OCI-LY7 (cell line): ENCODE results near the gene OPCML. TPM values are rescaled to one million over a fixed set of nuclear protein-coding genes. Genes with fewer than 3 reads are reported as not detected.

Source experiments
- BruUV-seq: library from RNA; stranded (reverse); fragments of 400-500 nt; replicated peaks from 2 replicates; lab custom pipeline; 2021; lab: Mats Ljungman, UMichigan
- CTCF ChIA-PET: fragments of 300-600 bp; sonication (Branson Sonifier 250); formaldehyde crosslinking; loops from one replicate; lab custom pipeline; 2022; ENCODE audit warnings: antibody characterized with exemption; ENCODE audit not compliant: unreplicated experiment; lab: Charles Lee
- POLR2A ChIA-PET: fragments of 300-600 bp; sonication (Branson Sonifier 250); formaldehyde crosslinking; loops from one replicate; lab custom pipeline; 2022; ENCODE audit warnings: antibody characterized with exemption; lab: Charles Lee
- DNase-seq: peaks from one replicate; pipeline ENCODE4 v3.0.0-alpha.2; 2015; ENCODE audit warnings: low spot score
- H2AFZ ChIP-seq: fragments of 200-600 bp; sonication (generic), shearing (Covaris generic); 2 replicates; pipeline ENCODE4 v1.6.1; 2014; ENCODE audit warnings: mild to moderate bottlenecking, antibody characterized with exemption, low read length, moderate library complexity
- H3K27ac ChIP-seq: fragments of 200-600 bp; sonication (generic); 2 replicates; pipeline ENCODE4 v1.5.1; 2014; ENCODE audit warnings: mixed run types, low read depth, mild to moderate bottlenecking, moderate library complexity, low read length, inconsistent platforms; ENCODE audit not compliant: poor library complexity, severe bottlenecking
- H3K36me3 ChIP-seq: fragments of 200-600 bp; sonication (generic); 2 replicates; pipeline ENCODE4 v1.6.1; 2014; ENCODE audit warnings: mild to moderate bottlenecking, antibody characterized with exemption, low read length, moderate library complexity, mixed read lengths; ENCODE audit not compliant: insufficient read depth
- H3K4me1 ChIP-seq: fragments of 200-600 bp; sonication (generic); 2 replicates; pipeline ENCODE4 v1.5.1; 2014; ENCODE audit warnings: mild to moderate bottlenecking, low read length; ENCODE audit not compliant: insufficient read depth, poor library complexity, severe bottlenecking
- H3K4me2 ChIP-seq: fragments of 200-600 bp; sonication (generic); 2 replicates; pipeline ENCODE4 v1.6.1; 2014; ENCODE audit warnings: mild to moderate bottlenecking, low read length
- H3K4me3 ChIP-seq: fragments of 200-600 bp; sonication (generic); 2 replicates; pipeline ENCODE4 v1.5.1; 2014; ENCODE audit warnings: mild to moderate bottlenecking, low read depth, low read length; ENCODE audit not compliant: poor library complexity, severe bottlenecking
- H3K79me2 ChIP-seq: fragments of 200-600 bp; sonication (generic); 2 replicates; pipeline ENCODE4 v1.6.1; 2016; ENCODE audit warnings: low read depth, mild to moderate bottlenecking, low read length, moderate library complexity, mixed read lengths; ENCODE audit not compliant: insufficient read depth
- H3K9me2 ChIP-seq: fragments of 200-600 bp; sonication (generic); 2 replicates; pipeline ENCODE4 v1.6.1; 2016; ENCODE audit warnings: mild to moderate bottlenecking, low read length, mixed read lengths; ENCODE audit not compliant: insufficient read depth
- H3K9me3 ChIP-seq: fragments of 200-600 bp; sonication (generic); 2 replicates; pipeline ENCODE4 v1.6.1; 2014; ENCODE audit warnings: mild to moderate bottlenecking, mixed run types, low read length, mixed read lengths
- H4K20me1 ChIP-seq: fragments of 200-600 bp; sonication (generic); 2 replicates; pipeline ENCODE4 v1.6.1; 2014; ENCODE audit warnings: mild to moderate bottlenecking, antibody characterized with exemption, low read length, moderate library complexity, mixed read lengths; ENCODE audit not compliant: insufficient read depth
- EZH2phosphoT487 ChIP-seq: fragments of 200-600 bp; sonication (generic); IDR thresholded peaks from 2 replicates; pipeline ENCODE4 v1.6.1; 2018; ENCODE audit warnings: low read depth, borderline replicate concordance, mild to moderate bottlenecking, mixed run types, antibody characterized with exemption, low read length, moderate library complexity, mixed read lengths
- intact Hi-C: fragments of 100-400 bp; cut with micrococcal nuclease; formaldehyde crosslinking; loops from one replicate; pipeline ENCODE4 v1.10.0; 2022; ENCODE audit not compliant: unreplicated experiment
- total RNA-seq, 2 experiments: library from RNA; depleted of rRNA in 1 of 2; stranded (reverse); fragments of >200 nt in 1 of 2; shearing (Covaris generic) in 1 of 2; gene quantifications; 2 replicates each; pipeline ENCODE4 v1.2.3, GENCODE V29; 2014 to 2022
- TF ChIP-seq, protein P1 (sequence below): fragments of 200-600 bp; sonication (generic); conservative IDR thresholded peaks from 2 replicates; pipeline ENCODE4 v1.5.1; 2014; ENCODE audit warnings: mild to moderate bottlenecking, antibody characterized with exemption, low read length, moderate library complexity, mixed read lengths

OPCML gene
- total RNA-seq, 2 experiments from 2014 or later: not detected

DNA sequence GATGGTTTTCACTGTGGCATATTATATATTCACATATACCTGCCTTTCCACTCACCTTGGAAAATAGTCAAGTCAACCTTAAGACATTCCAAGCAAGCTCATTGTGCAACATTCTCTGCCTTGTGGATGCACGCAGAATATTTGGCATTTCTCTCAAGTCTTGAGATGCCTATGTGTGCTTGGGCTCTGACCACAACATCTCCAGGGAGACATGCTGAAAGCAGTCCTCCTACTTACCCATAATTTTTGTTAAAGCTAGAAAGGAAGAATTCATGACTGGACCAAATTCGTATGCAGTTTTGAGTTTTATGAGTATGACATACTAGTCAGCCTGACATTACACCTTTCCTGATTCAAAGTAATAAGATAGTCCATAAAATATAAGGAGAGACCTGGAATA lies 684.0 kb downstream of the OPCML start:
- H3K9me3 ChIP-seq: no peaks in the 10 kb centered on the region
- DNase-seq: no peak
- POLR2A ChIA-PET: no interaction called here
- no peak overlapping the region for H3K27ac ChIP-seq
- H3K4me3 ChIP-seq: no peak overlapping the region
- no peaks in the 10 kb centered on the region for H3K36me3 ChIP-seq
- H3K79me2 ChIP-seq: no peaks in the 10 kb centered on the region
- intact Hi-C loops: no loop called here
- CTCF ChIA-PET: no interaction called here
- TF ChIP-seq EZH2phosphoT487: no peak
- TF ChIP-seq, protein P1, sequence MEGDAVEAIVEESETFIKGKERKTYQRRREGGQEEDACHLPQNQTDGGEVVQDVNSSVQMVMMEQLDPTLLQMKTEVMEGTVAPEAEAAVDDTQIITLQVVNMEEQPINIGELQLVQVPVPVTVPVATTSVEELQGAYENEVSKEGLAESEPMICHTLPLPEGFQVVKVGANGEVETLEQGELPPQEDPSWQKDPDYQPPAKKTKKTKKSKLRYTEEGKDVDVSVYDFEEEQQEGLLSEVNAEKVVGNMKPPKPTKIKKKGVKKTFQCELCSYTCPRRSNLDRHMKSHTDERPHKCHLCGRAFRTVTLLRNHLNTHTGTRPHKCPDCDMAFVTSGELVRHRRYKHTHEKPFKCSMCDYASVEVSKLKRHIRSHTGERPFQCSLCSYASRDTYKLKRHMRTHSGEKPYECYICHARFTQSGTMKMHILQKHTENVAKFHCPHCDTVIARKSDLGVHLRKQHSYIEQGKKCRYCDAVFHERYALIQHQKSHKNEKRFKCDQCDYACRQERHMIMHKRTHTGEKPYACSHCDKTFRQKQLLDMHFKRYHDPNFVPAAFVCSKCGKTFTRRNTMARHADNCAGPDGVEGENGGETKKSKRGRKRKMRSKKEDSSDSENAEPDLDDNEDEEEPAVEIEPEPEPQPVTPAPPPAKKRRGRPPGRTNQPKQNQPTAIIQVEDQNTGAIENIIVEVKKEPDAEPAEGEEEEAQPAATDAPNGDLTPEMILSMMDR: no peak
- H3K4me1 ChIP-seq: no peaks in the 10 kb centered on the region
- H3K9me2 ChIP-seq: no peaks in the 10 kb centered on the region
- no peaks in the 10 kb centered on the region for H4K20me1 ChIP-seq
- H3K4me2 ChIP-seq: no peak overlapping the region
- no peak overlapping the region for H2AFZ ChIP-seq
- no TSS peak for BruUV-seq

DNA sequence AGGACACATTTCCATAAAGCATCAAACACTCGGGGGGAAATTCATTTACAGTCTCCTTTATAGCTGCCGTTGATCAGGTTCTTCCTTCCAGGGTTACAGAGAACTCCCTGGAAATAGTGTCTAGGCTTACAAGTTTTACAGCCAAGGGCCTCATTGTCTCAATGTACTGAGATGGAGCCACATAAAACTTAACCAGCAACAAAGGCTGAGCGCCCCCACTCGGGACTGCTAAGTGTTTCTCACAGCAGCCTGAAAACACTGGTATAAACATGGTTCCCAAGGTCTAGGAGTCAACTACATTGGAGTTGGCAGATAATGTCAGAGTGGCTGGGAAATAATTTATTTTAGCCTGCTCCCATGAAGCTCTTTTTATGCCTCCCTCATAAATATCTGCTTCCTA lies 686.2 kb downstream of the OPCML start:
- CTCF ChIA-PET: no interaction called here
- Histone ChIP-seq H3K9me2 (no peaks in the 10 kb centered on the region), H3K4me3 (no peak overlapping the region), H4K20me1 (no peaks in the 10 kb centered on the region), H3K9me3 (no peaks in the 10 kb centered on the region), H3K4me1 (no peaks in the 10 kb centered on the region), H3K27ac (no peak overlapping the region), H2AFZ (no peak overlapping the region), H3K4me2 (no peak overlapping the region), H3K79me2 (no peaks in the 10 kb centered on the region), H3K36me3 (no peaks in the 10 kb centered on the region)
- POLR2A ChIA-PET: no interaction called here
- TF ChIP-seq, protein P1: 0 out of 2 replicates have a peak, but pooled peaks have one; percentile 12
- no peak for TF ChIP-seq EZH2phosphoT487
- no peak for DNase-seq
- BruUV-seq: no TSS peak
- intact Hi-C loops: no loop called here

DNA sequence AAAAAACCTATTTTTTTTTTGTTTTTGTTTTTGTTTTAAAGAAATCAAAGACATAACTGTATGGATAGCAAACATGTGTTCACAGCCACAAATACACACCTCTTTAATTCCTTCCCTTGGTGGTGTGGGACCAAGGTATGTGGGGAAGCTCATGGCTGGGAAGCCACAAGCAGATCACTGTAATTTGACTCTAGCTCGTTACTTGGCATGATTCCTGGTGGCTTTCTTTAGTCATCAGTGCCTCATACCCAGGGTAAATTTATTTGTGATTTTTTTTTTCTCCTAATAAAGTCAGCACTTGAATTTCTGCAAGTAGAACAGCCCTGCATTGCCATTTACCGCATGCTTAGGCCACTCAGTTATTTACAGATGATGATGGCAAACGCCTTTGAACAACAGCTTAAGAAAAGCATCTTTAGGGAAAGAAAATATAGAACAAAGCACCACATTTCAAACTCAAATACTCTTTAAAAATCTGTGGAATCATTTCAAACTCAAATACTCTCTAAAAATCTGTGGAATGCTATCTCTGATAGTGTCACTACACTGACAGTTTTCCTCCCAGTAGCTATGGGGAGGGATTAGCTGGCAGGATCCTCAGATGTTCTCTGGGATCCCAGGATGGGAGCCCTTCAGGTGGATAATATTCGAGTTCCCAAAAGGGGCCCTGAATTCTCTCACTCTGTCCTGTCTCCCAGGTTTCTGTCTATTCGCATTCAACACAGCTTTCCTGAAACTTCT lies 687.2 kb downstream of the OPCML start:
- Histone ChIP-seq H3K36me3 (no peaks in the 10 kb centered on the region), H3K9me2 (no peaks in the 10 kb centered on the region), H4K20me1 (no peaks in the 10 kb centered on the region), H2AFZ (no peak overlapping the region), H3K4me2 (no peak overlapping the region), H3K4me3 (no peak overlapping the region), H3K9me3 (no peaks in the 10 kb centered on the region), H3K79me2 (no peaks in the 10 kb centered on the region), H3K27ac (no peak overlapping the region), H3K4me1 (no peaks in the 10 kb centered on the region)
- DNase-seq: no peak
- no TSS peak for BruUV-seq
- CTCF ChIA-PET: no interaction called here
- TF ChIP-seq, protein P1: no peak
- TF ChIP-seq EZH2phosphoT487: no peak
- POLR2A ChIA-PET: interaction anchor here (0.6 to 0.7 kb wide), 2 partner anchors 18 to 23 kb away, joined by 3 to 4 read pairs; no protein-coding TSS in a partner anchor
- intact Hi-C loops: no loop called here
